NCI-H1930 (cell line): ENCODE results near the gene ANG.
"Not testable (repeated sequence)": the region's sequence is repeated elsewhere in the genome, so short reads cannot be mapped to it uniquely, and the experiment has no call there.

Source experiments
- DNase-seq, 2 experiments: peaks; one replicate each; lab custom pipeline; 2025; lab: John Stamatoyannopoulos, UW

Gene ANG

DNA sequence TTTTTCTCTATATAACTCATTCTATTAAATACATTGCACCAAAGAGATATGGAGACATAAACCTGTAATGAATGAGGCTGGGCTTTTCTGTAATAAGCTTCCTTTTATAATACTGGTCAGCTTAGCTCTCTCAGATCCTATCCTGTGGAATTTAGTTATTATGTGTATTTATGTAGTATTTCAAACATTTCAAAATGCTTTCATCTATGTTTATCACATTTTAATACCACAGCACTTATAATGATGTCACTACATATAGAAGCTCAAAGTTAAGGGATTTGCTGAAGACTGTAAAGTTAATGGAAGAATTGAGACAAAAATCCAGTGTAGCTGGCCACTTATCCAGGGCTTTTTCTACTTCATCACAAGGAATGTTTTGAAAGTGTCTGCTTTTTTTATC lies 11.4 kb downstream of the ANG start:
- no peak for DNase-seq

DNA sequence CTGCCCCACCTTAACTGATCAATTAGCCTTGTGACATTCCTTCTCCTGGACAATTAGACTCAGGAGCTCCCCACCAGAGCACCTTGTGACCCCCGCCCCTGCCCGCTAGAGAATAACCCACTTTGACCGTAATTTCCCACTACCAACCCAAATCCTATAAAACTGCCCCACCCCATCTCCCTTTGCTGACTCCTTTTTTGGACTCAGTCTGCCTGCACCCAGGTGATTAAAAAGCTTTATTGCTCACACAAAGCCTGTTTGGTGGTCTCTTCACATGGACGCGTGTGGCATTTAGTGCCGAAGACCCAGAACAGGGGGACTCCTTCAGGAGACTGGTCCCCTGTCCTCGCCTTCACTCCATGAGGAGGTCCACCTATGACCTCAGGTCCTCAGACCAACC lies 12.4 kb downstream of the ANG start:
- DNase-seq, result not testable (repeated sequence)

DNA sequence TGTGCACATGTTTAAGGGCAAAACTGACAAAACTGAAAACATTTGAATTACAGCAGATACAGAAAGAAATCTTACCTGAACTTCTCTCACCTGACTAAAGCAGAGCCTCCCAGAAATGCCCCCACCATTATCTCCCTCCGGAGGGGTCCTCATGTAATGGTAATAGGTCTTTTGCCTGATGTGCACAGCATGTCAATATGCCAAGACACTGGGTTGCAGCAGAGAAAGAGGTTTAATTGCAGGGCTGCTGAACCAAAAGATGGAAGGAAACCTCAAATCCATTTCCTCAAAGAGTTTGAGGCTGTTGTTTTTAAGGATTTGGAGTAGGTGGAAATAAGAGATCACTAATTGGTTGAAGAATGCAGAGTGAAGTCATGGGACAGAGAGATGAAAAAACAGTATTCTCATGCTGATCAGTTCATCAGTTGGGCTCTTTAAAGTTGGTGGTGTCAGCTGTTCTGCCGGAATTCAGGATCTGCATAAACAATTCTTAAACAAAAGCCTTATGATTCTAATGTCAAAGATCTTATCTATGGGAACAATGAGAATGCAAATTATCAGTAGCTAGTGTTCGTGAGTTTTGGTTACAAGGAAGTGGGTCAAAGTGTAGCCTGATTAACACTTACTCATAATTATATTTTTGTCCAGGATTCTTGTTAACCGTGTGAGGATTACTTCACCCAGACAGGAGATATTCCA lies 18.2 kb downstream of the ANG start:
- no peak for DNase-seq

DNA sequence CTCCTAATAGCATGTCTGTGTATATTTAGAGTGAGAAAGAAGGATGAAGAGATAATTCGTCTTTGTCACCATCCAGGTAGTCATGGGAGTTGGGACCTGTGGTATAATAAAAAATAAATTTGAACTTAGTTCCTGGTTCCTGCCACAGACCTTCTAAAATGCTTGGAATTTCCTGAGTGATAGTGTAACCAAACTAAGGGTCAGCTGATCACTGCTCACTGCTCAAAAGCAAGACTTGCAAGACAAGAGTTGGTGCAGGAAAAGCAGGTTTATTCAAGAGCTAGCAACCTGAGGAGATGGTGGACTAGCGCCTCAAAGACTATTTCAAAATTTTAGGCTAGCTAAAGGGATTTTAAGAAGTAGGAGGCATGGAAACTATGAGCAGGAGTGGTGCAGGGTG lies 19.1 kb downstream of the ANG start:
- DNase-seq, result no peak

DNA sequence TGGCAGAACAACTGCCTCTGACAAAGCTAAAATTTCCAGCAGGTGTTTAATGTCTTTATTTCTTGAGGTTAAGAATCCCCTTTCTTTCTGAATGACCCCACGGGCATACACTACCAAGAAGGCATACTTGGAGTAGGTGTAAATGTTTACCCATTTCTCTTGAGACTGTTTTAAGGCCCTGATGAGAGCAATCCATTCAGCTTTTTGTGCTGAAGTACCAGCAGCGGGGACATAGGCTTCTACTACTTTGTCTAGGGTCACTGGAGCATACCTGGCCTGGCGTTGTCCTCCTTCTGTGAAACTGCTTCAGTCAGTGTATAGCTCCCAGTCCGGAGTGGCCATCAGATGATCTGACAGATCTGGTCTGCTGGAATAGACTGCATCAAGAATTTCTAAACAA lies 22.7 kb downstream of the ANG start:
- DNase-seq, result no peak

DNA sequence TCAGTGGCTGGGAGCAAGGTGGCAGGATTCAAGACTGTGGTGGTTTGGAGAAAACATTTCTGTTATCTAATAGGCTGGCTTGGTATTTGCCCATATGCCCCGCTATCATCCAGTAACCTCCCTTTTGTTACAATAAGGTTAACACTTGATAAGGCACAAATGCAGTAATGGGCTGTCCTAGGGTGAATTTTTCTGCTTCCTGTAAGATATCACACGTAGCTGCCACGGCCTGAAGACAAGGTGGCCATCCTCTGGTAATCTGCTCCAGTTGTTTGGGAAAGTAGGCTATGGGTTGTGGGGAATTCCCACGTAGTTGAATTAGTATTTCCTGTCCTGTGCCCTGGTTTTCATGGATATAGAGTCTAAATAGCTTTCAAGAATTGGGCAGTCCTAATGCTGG lies 23.1 kb downstream of the ANG start:
- DNase-seq, result no peak

DNA sequence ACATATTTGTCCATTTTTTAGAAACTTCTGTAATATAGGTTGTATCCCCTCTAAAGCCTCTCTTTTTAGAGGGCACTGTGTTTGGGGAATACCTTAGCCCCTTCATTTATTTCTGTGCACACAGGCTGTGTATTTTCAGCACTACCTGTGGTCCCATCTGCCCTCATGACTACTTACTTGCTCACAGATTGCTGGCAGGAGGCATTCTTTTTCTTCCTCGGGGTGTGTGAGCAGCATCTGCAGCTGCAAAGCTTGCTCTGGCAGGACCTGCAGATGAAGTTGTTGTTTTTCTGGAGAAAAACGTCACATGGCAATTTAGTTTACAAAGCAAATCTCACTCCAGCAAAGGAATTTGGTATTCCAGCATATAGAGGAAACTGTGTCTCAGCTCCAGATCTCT lies 24.3 kb downstream of the ANG start:
- no peak for DNase-seq

DNA sequence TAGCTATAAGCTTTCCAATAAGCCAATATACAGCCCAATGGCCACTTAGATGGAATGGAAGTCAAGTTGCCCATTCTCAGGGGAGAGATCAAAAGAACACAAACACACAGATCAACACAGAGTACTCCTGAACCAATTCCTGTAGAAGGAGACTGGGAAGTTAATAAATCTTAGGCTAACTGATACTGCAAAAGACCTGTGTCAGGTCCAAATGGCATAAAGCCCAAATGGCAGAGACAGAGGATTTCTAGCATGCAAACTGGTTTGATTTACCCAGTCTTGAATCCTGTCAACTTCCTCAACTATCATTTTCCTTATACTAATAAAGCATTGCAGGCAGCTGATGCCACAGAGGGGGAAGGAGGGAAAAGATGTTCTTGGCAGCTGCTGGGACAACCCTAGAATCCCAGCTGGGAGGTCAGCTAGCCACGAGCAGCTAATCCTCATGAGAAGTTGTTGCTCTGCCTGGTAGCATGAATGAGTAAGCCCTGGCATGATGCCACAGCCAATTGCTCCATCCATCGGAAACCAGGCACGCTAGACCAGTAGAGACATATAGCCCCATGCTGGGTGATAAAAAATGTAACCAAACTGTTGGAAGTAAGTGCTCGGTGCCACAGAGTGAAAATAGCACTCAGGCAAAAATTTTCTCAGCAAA lies 26.2 kb downstream of the ANG start:
- no peak for DNase-seq

DNA sequence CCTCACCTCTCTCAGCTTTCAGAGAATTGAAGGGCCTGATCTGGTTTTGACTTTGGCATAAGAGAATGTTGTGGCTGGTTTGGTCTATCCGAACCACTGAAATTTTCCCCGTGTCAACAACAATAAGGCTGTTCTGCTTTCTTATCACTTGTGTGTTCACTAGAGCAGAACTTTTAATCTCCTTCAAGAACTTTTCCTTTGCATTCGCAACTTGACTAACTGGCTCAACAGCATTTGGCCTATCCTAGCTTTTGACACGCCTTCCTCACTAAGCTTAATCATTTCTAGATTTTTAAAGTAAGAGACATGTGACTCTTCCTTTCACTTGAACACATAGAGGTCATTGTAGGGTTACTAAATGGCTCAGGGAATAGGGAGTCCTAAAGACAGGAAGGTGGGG lies 31.2 kb downstream of the ANG start:
- no peak for DNase-seq

DNA sequence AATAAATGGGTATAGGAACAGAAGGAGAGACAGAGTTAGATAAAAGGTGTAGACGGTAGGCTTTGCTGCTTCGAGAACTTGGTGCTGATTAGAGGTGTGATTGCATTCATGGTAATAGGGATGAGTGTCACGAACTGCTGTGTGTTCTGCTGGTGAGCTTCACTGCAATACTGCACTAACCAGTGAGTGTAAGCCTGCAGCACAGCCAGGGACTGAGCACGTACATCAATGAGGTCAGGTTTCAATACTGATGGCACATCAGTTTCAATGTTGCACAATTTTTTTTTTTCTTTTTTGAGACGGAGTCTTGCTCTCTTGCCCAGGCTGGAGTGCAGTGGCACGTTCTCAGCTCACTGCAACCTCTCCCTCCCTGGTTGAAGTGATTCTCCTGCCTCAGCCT lies 32.2 kb downstream of the ANG start:
- no peak for DNase-seq

DNA sequence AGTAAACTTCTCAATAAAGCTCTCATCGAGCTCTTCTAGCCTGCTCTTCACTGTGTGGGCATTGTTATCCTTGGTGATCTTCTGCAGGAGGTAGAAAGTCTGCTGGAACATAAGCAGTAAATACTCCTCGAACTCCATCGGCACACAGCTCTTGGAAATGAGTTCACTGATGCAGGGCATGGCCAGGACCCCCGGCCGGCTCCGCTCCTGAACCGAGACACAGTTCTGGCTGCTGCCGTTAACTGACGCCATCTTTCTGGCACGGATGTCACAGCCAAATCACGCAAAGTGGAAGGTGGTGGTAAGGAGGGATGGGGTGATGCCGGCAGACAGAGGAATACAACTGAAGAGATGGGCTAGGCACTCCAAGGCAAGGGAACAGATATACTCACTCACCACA lies 33.5 kb downstream of the ANG start:
- no peak for DNase-seq

DNA sequence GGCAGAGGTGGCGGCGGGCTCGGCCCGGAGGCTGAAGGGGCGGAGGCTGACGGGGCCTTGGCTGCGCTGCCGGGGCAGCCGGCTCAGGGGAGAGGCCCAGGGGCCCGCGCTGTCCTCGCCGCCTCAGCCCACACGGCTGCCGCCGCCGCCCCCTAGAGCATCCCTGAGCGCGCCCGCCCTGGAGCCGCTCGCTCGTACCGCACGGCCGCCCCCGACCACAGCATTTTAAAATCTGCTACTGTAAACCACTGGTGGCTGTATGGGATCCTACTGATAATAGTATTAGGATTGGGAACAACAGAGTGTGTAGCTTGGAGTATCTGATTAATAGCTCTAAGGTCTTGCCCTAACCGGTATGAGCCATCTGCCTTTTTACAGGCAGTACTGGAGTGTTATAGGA lies 34.9 kb downstream of the ANG start:
- no peak for DNase-seq

DNA sequence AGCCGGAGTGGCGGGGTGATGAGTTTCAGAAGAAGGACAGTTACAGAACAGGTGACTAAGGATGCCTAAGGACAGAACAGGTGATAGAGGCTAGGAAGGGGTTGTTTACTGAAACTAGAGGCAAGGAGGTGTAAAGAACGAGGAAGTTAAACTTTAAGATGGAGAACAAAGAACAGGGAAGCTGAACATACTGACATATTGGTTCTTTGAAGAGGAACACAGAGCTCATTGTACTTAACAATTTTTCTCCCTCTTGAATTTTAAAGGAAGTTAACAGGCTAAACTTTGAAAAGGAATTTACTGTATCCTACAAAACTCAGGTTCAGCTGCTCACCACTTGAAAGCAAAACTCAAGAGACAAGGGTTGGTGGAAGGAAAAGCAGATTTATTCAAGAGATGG lies 37.6 kb downstream of the ANG start:
- DNase-seq, result not testable (repeated sequence)

DNA sequence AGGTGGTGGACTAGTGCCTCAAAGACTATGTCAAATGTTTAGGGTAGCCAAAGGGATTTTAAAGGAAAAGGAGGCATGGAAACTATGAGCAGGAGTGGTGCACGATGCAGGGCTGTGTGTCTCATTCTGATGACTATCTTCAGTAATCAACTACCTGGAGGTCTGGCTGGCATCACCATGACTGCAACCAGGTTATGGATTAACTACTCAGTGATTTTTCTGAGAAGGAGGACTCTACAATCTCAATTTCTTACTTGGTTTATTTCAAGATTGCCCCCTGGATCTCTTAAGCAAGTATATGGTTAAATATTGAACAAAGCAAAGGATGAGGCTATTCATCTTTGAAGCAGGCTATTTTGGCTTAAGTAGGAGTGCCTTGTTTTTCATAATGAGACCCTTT lies 38.0 kb downstream of the ANG start:
- DNase-seq, result no peak

DNA sequence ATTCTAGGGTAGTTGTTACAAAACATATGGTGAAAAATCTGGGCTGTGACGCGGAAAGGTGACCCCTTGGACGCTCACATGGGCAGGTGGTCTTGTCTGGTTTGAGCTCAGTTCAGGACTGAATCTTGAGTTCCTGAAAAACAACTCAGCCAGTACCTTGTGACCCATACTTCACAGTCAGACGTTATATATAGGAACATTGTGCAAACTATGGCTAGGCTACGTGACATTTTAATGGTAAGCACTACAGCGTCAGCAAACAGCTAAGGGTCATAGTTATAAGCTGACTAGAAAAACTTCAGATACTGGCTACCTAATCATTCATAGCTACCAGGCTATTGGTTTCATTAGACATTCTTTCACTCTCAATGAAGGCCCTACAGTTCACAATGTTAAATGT lies 42.3 kb downstream of the ANG start:
- DNase-seq, result no peak

DNA sequence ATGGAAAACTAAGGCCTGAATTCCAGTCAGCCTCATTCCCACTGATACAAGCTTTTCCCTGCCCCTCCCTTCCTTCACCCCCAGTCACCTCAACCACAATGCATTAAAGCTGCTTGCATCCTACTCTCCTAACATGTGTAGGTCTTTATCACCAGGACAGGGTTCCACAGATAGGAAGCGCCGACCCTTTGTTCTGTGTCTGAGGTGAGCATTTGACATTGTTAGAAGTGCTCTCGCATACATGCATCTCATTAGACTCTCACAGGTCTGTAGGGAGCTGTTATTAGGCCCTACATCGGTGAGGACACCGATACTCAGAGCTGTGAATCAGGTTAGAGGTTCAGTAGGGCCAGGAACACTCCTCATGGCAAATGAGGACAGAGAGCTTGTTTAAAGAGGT lies 43.9 kb downstream of the ANG start:
- DNase-seq, result no peak

DNA sequence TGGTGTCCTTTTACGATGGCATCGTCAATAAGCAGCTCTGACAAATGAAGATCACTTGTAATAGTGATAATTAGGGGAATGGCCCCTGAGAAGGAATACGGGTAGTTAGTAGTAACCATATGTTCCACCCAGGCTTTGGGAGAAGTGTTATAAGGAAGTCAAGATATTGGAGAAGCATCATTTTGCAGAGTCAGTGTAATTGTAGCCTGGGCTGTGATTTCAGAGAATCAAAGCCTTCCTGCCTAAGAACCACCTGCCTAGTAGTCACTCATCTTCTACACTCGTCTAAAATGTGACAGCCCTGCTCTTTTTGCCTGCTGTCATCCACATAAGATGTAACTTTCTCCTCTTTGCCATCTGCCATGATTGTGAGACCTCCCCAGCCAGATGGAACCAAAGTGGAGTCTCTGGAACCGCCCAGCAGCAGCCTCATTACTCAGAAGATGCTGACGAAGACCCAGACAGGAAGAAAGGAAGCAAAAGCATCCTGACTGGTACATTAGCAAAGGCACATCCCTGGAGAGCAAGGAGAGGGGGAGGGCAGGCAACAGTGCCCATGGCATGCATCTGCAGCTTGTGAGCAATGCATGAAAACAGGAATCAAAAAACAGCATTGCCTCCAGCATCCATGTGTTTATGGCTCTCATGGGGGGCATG lies 44.5 kb downstream of the ANG start:
- no peak for DNase-seq

DNA sequence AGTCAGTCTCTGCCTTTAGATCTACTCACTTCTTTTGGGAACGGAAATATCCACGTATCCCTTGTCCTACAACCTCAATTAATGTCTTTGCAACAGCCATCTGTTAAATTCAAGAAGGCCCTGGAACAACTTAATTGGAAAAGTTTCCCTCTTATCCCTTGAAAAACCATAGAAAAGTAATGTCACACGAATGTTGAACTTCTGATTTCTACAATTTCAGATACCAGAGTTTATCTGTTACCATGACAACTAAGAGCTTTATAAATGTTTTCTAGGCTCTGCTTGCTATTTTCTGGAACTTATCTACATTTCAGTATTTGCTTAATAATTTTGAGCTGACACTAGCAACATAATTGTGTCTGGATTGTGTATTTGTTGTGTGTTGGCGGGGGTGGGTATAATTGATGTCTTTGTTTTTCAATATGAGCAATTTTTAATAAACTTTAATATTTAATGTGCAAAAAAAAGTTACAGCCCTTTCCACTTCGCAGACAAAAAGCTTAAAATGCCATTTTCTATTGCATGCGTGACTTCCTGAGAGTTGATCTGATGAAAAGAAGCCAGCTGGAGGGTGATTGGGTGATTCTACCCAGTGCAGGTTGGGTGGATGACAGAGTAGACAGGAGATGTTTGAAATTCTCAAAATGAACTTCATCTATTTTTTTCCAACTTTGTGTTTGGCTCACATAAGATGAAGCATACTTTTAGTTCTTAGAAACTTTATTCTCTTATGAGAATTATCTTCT lies 45.3 kb downstream of the ANG start:
- no peak for DNase-seq

DNA sequence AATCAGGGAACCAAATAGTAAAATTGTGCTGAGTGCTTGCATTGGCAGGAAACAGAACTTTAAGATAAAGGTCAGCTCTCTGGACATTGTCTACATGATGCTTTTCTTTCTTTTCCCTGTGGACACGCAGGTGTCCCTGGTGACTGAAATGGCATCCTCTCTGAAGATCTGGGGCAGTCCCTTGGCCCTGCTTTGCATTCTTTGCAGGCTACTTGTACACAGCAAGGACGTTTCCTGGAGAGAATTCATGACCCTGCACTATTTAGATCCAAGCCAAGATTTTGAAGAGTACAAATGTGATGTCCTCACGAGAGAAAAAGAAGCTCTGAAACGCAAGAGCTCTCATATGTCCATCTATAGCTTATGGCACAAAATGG lies 45.9 kb downstream of the ANG start:
- DNase-seq, result no peak

DNA sequence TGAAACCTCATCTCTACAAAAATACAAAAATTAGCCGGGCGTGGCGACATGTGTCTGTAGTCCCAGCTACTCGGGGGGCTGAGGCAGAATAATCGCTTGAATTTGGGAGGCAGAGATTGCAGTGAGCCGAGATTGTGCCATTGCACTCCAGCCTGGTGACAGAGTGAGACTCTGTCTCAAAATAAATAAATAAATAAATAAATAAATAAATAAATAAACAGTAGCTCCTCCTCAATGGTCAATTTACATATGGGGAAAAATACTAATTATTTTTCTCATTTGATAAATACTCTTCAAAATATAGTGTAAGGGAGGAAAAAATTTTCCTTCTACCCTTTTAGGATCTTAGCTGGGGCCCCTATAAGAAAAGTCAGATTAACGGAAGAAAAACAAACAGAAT lies 49.7 kb downstream of the ANG start:
- not testable (repeated sequence) for DNase-seq

DNA sequence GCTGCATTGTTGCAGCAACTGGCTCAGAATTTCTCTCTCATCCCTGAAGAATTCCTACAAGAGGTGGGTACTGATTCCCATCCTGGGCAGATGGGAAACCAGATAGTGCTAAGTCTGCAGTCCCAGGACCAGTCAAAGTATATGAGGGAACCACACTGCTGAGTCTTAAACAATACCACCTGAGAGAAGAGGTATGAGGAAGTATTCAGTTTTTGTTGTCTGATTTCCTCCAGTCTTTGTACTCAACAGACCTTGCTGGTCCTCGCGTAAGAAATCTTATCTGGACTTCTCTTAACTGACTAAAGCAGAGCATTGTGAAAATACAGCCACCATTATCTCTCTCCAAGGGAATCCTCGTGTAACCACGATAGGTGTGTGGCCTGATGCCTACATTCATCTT lies 53.6 kb downstream of the ANG start:
- no peak for DNase-seq

DNA sequence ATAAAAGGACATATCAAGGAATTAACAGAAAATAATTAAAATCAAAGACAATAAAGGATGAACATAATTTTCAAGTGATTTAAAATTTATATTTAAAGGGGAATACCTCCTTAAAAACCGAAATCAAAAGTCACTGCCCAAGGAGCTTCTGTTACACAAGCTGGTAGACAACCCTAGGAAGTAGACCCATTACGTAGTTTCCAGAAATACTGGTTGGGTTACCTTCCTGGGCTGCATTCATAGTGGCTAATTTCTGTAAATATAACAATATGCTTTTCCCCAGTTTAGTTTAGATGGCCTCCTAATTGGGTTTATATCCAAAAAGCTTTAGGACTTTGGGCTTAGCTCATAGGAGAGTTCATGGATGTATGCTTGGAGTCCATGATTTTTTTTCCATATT lies 55.0 kb downstream of the ANG start:
- DNase-seq, result no peak
